CD4-positive, alpha-beta T cell treated with Interleukin-6 at 100 ng/mL for 8 hours (primary cell): Measurements from ENCODE around the gene LIX1L.
A peak's percentile ranks its signal among the peaks of the same experiment; 100 is the strongest.
"Not testable (repeated sequence)": the region's sequence is repeated elsewhere in the genome, so short reads cannot be mapped to it uniquely, and the experiment has no call there.

ENCODE experiments used
- DNase-seq: peaks from one replicate; pipeline ENCODE4 v3.0.0-alpha.2; 2020; ENCODE audit warnings: mixed read lengths, low spot score

Gene LIX1L

DNA sequence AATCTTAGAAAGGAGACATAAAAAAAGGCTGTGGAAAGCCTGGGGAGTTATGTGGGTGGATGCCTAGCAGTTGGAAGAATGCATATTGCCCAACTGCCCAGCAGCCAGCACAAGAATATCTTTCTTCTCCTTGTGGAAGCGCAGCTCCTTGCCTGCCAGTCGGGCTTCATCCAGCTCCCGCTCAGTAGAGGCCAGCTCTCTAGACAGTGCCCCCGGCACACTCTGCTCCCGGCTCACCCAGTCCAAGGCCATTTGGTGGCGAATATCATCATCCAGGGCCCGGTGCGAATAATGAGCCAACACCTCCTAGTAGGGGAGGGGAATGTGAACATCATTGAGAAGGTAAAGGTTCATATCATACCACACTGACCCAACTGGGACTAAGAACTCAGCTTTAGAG lies 21.6 kb downstream of the LIX1L start:
- no peak for DNase-seq

DNA sequence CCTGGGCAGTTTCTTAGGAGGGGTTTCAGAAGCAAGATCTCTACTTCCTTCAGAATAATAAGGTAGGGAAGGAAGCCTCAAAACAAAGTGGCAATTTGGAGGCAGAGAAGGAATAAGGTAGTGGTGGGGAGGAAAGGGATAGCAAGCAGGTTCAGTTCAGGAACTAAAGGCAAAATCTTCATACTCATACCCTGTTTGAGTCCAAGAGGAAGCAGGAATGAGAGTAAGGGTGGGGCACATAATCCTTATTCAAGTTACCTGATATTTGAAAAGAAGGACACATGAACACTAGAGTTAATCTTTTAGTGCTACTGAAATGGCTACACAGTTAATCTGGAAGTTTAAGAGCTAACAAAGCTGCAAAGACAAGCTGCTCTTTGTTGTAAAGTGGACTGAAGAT lies 22.1 kb downstream of the LIX1L start:
- DNase-seq, result no peak

DNA sequence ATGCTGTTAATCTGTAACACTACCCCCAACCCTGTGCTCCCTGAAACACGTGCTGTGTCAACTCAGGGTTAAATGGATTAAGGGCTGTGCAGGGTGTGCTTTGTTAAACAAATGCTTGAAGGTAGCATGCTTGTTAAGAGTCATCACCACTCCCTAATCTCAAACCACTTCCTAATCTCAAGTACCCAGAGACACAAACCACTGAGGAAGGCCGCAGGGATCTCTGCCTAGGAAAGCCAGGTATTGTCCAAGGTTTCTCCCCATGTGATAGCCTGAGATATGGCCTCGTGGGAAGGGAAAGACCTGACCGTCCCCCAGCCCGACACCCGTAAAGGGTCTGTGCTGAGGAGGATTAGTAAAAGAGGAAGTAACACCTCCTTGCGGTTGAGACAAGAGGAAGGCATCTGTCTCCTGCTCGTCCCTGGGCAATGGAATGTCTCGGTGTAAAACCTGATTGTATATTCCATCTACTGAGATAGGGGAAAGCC lies 25.3 kb downstream of the LIX1L start:
- peak; percentile 33 for DNase-seq

GRCh38 chr1:145927916-145928643 lies 29.7 kb downstream of the LIX1L start:
- DNase-seq, result no peak

DNA sequence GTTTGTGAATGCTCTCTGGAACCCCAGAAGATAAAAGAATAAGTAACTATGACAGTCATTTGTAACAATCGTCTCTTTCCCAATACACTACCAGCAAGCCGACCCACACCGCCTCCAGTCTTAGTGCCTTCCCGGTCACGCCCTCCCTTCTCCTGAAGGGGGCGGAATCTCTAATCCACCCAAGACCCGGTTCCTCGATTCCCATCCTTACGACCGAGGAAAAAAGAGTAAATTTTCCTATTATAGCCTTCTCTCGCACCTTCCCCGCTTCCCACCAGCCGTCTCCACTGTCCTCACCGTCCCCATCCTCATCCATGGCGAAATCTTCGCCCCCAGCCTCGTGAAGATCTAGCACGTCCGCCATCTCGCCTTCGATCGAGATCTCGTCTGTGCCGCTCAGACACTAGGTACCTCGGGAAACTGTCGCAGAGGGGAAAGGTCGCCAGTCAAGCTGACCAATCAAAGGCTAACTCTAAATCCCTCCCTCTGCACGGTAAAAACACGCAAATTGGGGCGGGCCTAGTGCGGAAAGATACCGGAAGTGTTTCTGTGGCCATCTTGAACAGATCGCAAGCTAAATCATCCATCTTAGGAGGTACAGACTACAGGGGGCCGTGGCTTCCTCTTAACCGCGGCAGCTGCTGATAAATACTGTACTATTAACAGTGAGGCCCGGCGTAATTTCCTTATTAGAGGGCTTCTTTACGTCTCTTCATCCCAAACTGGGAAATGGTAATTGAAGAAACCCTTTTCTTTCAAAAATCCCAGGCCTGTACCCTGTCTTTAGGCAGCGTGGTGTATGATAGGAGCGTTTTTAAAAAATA lies 30.5 kb downstream of the LIX1L start, which contains the start of gene RBM8A:
Gene RBM8A, minus strand, starts transcription at position 422 of the 824 bp plus-strand sequence. Its CDS starts 58 bp downstream, at position 364.
- DNase-seq, result peak; percentile 97

GRCh38 chr1:145926686-145927062 lies 31.1 kb downstream of the LIX1L start:
- no peak for DNase-seq

- DNase-seq, result no peak
Measured at GRCh38 chr1:145922266-145922665, 35.6 kb downstream of the LIX1L start.

- DNase-seq, result not testable (repeated sequence)
Measured at GRCh38 chr1:145920297-145920696, 37.5 kb downstream of the LIX1L start.

- no peak for DNase-seq
Measured at GRCh38 chr1:145918992-145919939, 38.6 kb downstream of the LIX1L start.

DNA sequence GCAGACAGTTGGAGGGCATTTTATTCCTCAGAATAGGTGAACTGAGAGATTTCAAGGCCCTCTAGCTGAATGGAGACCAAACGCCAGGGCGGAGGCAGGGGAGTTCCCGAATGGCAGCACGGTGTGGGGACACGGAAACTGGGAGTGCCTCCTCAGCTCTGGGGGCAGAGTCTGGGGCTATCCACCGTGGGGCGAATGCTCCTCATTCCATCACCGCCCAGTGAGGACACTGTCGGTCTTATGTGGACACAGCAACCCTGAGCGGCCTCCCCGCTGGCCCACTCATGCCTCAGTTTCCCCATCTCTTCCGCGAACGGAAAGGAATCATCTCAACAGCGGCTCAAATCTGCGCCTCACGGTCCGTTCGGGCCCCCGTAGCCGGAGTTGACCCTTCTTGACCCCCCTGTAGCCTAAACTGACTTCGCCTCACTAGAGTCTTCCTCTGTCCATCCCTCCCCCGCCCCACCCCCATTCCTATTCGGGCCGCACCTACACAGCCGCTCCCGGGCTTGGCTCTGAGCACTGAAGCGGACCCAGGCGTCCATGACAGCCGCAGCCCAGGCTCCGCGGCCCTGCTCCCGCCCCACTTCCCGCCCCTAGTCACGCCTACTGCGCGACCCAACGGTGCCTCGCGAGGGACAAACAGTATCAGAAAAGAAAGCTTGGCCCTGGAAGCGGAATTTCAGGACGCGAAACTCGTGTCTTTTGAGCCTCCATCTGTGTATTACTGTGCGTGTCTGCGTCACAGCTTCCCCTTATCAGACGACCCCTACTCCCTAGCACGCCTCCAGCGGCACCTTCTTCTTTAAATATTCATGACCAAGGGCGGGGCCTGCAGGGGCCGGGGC lies 39.4 kb downstream of the LIX1L start, which contains the start of gene PEX11B:
Gene PEX11B, minus strand, starts transcription at position 574 of the 848 bp plus-strand sequence. Its CDS starts 29 bp downstream, at position 545.
- peak; percentile 92 for DNase-seq

DNA sequence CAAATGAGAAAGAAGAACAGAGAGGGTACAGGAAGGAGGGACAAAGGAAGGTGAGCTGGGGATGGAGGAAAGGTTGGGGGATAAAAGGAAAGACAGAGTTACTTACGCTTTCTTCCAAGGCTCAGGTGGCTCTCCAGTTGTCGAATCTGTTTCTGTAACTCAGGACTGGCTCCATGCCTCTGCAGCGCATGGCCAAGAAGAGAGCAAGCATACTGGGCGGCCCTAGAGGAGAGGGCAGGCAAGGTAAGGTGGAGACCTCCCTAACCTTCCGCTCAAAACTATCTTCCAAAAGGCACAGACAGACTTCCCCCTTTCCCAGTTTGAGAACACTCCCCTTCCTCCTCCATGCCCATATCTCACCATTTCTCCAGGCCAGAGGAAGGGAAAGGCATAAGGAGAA lies 40.2 kb downstream of the LIX1L start:
- no peak for DNase-seq

- DNase-seq, result no peak
Measured at GRCh38 chr1:145916745-145917144, 41.1 kb downstream of the LIX1L start.

DNA sequence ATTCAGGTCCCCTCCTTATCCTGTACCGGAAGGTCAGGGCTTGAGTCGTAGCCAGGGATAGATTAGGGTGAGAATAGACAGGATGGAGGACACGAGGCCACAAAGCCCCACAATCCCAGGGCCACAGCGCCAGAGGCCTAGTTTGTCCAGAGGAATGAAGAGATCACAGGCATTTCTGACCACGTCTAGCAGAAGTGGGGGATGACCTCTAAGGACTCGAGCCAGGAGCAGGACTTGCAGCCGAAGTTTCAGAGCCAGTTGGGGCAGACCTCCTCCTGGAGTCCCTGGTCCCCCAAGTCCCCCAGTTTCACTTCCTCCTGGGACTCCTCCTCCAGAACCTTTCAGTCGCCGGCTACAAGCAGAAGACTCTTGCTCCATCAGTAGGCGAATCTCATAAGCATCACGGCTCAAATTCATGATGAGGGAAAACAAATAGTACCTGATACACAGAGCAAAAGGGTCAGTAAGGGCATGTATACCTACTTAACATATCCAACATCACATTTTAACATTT lies 45.6 kb downstream of the LIX1L start:
- no peak for DNase-seq

GRCh38 chr1:145908653-145909052 lies 49.2 kb downstream of the LIX1L start:
- no peak for DNase-seq

DNA sequence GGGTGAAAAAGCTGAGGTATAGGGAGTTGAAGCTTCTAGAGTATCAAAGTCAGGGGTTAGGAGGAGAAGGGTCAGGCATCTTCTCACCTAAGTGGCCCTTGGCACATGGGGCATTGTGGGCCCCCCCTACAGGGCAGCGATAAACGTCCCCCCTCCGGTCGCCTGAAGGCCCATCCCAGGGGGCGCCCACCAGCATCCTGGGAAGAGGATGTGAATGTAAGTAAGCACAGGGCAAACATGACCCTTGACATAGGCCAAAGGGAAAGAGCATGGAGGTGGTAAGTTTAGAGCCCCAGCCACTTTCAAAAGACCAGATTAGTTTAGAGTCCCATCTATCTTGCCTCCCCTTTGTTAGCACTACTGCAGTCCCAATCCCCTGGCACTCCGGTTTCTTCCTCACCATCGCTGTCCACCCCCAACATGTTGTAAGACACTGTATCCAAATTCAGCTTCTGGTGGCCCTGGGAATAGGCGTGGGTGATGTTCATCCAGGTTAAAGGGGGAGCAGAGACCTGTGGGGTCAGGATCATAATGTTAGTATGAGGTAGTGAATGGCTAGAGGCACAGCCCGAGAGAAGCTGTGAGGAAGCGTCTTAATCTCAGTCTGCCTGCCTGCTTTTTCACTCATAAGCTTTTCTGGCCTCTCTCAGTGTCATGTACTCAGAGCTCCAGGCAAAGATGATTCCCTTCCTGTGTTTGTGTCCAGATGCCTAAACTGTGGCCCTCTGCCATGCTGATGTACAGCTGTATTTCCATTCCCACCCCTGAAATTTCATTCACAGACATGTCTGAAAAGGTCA lies 50.7 kb downstream of the LIX1L start:
- no peak for DNase-seq

DNA sequence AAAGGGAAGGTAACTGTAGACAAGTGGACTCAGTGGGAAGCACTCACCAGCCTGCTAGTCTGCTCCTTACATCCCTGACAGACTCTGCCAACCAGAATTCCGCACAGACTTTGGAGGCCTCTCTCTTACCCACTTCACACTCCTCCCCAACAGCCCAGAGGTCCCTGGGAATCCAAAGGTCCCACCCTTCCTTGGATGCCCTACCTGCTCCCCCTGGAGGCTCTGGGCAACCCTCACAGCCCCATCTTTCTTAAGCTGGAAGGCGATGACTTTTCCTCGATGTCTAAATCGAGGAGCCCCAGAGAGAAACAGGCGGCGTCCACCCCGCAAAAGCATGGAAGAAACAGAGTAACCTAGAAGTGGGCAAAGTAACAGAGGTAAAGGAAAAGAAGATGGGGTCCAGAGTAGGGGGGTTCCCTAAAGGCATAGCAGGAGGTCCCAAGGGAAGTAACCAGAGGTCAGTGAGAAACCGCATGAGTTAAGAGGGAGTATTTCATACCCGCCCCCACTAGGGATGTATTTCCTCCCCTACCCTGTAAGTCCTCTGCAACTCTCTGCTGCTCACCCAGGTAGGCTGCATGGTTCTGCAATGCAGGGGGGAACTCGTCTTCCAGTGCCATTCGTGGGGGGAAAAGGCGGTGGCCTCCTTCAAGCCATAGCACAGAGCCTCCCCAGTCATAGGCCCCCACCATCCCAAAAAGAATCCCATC lies 56.4 kb downstream of the LIX1L start:
- no peak for DNase-seq

DNA sequence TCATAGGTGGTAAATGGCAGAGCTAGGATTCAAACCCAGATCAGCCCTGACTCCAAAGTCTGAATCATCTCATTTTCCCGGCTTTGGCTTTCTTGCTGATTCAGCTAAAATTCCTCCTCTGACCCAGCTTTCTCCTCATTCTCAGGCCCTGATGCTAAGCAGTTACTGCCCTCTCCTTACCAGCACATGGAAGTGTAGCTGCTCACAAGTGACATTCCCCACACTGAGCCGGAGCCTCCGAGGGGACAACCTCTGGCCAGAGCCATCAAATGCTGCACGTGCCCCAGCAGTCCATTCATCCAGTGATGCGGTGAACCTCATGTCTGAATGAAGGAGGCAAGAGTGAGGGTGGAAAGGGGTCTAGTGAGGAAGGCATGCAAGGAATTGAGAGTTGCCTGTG lies 59.1 kb downstream of the LIX1L start:
- no peak for DNase-seq

DNA sequence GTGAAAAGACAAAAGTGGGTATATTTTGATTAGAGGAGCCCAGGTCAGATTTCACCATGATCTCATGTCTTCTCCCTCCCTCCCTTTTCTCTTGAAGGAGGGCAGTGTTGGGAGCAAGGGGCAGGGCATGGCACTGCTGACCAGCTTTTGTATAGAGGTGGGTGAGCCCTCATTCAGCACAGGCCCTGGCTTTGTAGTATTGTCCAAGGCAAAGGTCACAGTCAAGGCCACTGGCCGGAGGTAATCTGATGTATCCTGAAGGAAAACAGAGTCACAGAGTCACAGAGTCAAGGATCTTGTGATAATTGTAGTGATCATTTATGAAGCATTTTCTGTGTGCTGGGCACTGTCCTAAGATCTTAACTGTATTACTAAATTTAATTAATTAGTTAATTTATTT lies 59.8 kb downstream of the LIX1L start:
- DNase-seq, result no peak

DNA sequence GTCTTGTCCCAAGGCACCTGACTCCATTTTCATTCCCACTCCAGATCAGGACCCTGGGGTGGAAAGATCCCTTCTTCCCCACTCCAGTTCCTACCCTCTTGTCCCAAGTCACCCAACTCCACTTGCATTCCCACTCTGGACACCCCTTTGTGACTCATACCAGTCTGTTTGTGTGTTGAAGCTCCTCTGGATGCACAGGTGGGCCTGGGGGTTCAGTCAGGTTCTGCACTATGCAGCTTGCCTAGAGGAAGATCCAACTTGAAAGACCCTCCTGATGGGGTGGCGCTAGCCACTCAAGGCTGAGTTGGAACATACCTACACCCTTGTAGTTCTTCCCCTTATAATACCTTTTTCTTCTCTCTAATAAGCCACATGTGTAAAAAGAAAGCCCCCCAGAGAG lies 62.3 kb downstream of the LIX1L start:
- DNase-seq, result no peak
